WERI-Rb-1 (cell line): ENCODE results near the gene TP63.

Experiments
- DNase-seq: peaks from one replicate; pipeline ENCODE4 v3.0.0-alpha.2; 2020
- H3K27ac ChIP-seq: fragments of 250-450 bp; sonication (Bioruptor Pico); 2 replicates; pipeline ENCODE4 v1.5.1; 2020; ENCODE audit warnings: mild to moderate bottlenecking, moderate library complexity
- H3K27me3 ChIP-seq: fragments of 250-450 bp; sonication (Bioruptor Pico); 2 replicates; pipeline ENCODE4 v1.5.1; 2021; ENCODE audit warnings: mild to moderate bottlenecking, low read depth, moderate library complexity; ENCODE audit not compliant: insufficient read depth, severe bottlenecking
- H3K36me3 ChIP-seq: fragments of 250-450 bp; sonication (Bioruptor Pico); 2 replicates; pipeline ENCODE4 v1.5.1; 2020; ENCODE audit warnings: mild to moderate bottlenecking, moderate library complexity
- H3K4me3 ChIP-seq: 2 replicates; pipeline ENCODE4 v1.5.1; 2011; ENCODE audit warnings: low read depth, mild to moderate bottlenecking, control low read depth, low read length
- H3K9me3 ChIP-seq: fragments of 250-450 bp; sonication (Bioruptor Pico); 2 replicates; pipeline ENCODE4 v1.5.1; 2021; ENCODE audit warnings: mild to moderate bottlenecking, moderate library complexity; ENCODE audit not compliant: severe bottlenecking
- CTCF ChIP-seq: IDR thresholded peaks from 2 replicates; pipeline ENCODE4 v1.5.1; 2011; ENCODE audit warnings: low read depth, mild to moderate bottlenecking, control low read depth, inconsistent platforms, low read length

TP63 gene

GRCh38 chr3:189907803-189908202 is 276.6 kb downstream of the TP63 start:
- Histone ChIP-seq H3K36me3 (no peaks in the 10 kb centered on the region), H3K27me3 (no peaks in the 10 kb centered on the region), H3K27ac (no peak overlapping the region), H3K9me3 (no peaks in the 10 kb centered on the region), H3K4me3 (no peak overlapping the region)
- no peak for DNase-seq
- no peak for TF ChIP-seq CTCF

GRCh38 chr3:189908646-189909045 is 277.5 kb downstream of the TP63 start:
- Histone ChIP-seq H3K9me3 (no peaks in the 10 kb centered on the region), H3K4me3 (no peak overlapping the region), H3K27me3 (no peaks in the 10 kb centered on the region), H3K36me3 (no peaks in the 10 kb centered on the region), H3K27ac (no peak overlapping the region)
- no peak for DNase-seq
- TF ChIP-seq CTCF: no peak

- no peak for TF ChIP-seq CTCF
- H3K9me3 ChIP-seq: no peaks in the 10 kb centered on the region
- no peak overlapping the region for H3K27ac ChIP-seq
- no peaks in the 10 kb centered on the region for H3K27me3 ChIP-seq
- DNase-seq: no peak
- no peaks in the 10 kb centered on the region for H3K36me3 ChIP-seq
- H3K4me3 ChIP-seq: no peak overlapping the region
Measured at GRCh38 chr3:189909139-189909538, 277.9 kb downstream of the TP63 start.

GRCh38 chr3:189909573-189909972 is 278.4 kb downstream of the TP63 start:
- no peaks in the 10 kb centered on the region for H3K27me3 ChIP-seq
- no peaks in the 10 kb centered on the region for H3K9me3 ChIP-seq
- no peak for TF ChIP-seq CTCF
- no peak overlapping the region for H3K27ac ChIP-seq
- H3K4me3 ChIP-seq: no peak overlapping the region
- no peaks in the 10 kb centered on the region for H3K36me3 ChIP-seq
- DNase-seq: no peak

- H3K9me3 ChIP-seq: no peaks in the 10 kb centered on the region
- DNase-seq: no peak
- H3K27me3 ChIP-seq: no peaks in the 10 kb centered on the region
- H3K27ac ChIP-seq: no peak overlapping the region
- H3K36me3 ChIP-seq: no peaks in the 10 kb centered on the region
- no peak for TF ChIP-seq CTCF
- H3K4me3 ChIP-seq: no peak overlapping the region
Measured at GRCh38 chr3:189911001-189911400, 279.8 kb downstream of the TP63 start.

GRCh38 chr3:189914799-189915198 is 283.6 kb downstream of the TP63 start:
- no peak overlapping the region for H3K4me3 ChIP-seq
- no peak for TF ChIP-seq CTCF
- no peaks in the 10 kb centered on the region for H3K9me3 ChIP-seq
- no peak overlapping the region for H3K27ac ChIP-seq
- no peak for DNase-seq
- no peaks in the 10 kb centered on the region for H3K36me3 ChIP-seq
- no peaks in the 10 kb centered on the region for H3K27me3 ChIP-seq
